CD4-positive, CD25-positive, alpha-beta regulatory T cell (primary cell): ENCODE results near the gene NAA20. TPM values are rescaled to one million over a fixed set of nuclear protein-coding genes. Genes with fewer than 3 reads are reported as not detected.
A peak's percentile ranks its signal among the peaks of the same experiment; 100 is the strongest.

ENCODE experiments used
- ATAC-seq, 2 donors: fragments of 150-1000 bp; cut with Tn5 transposase; one replicate each; pipeline ENCODE4 v1.10.0; 2021; ENCODE audit warnings: low read depth in 2 of 2, moderate number of reproducible peaks in 2 of 2, moderate library complexity in 1 of 2
- DNase-seq, 3 donors: peaks; one replicate each; pipeline versions ENCODE4 v3.0.0 to v3.0.0-alpha.2; 2012 to 2022; ENCODE audit warnings: mixed read lengths in 1 of 3
- H3K27ac ChIP-seq: one replicate; pipeline ENCODE4 v1.7.0; 2013; ENCODE audit warnings: mild to moderate bottlenecking, low read length; ENCODE audit not compliant: insufficient read depth, poor library complexity, severe bottlenecking
- H3K27me3 ChIP-seq: one replicate; pipeline ENCODE4 v1.7.0; 2013; ENCODE audit warnings: low read length; ENCODE audit not compliant: control insufficient read depth, insufficient read depth
- H3K36me3 ChIP-seq: one replicate; pipeline ENCODE4 v1.7.0; 2013; ENCODE audit warnings: mild to moderate bottlenecking, low read length, moderate library complexity; ENCODE audit not compliant: control insufficient read depth, insufficient read depth
- H3K4me1 ChIP-seq: 2 replicates; pipeline ENCODE4 v1.7.0; 2013; ENCODE audit warnings: mild to moderate bottlenecking, low read length; ENCODE audit not compliant: insufficient read depth, control insufficient read depth, poor library complexity, severe bottlenecking
- H3K4me3 ChIP-seq: one replicate; pipeline ENCODE4 v1.7.0; 2013; ENCODE audit warnings: low read depth, mild to moderate bottlenecking, low read length, moderate library complexity
- H3K9me3 ChIP-seq, 2 experiments: 1 replicate in 1 of 2; 2 replicates in 1 of 2; pipeline ENCODE4 v1.7.0; 2013; ENCODE audit warnings: low read length in 2 of 2, mild to moderate bottlenecking in 1 of 2, moderate library complexity in 1 of 2; ENCODE audit not compliant: control insufficient read depth in 2 of 2
- H3K27ac Mint-ChIP-seq, 3 donors: one replicate each; pipeline ENCODE4 v1.8.0; 2020 to 2022; ENCODE audit warnings: mild to moderate bottlenecking in 3 of 3, mixed read lengths in 3 of 3, moderate library complexity in 2 of 3
- H3K27me3 Mint-ChIP-seq: one replicate; pipeline ENCODE4 v1.8.0; 2022; ENCODE audit warnings: mild to moderate bottlenecking, mixed read lengths
- H3K36me3 Mint-ChIP-seq: one replicate; pipeline ENCODE4 v1.8.0; 2020; ENCODE audit warnings: mixed read lengths
- H3K4me1 Mint-ChIP-seq, 4 donors: one replicate each; pipeline ENCODE4 v1.8.0; 2020 to 2022; ENCODE audit warnings: mixed read lengths in 4 of 4, mild to moderate bottlenecking in 1 of 4
- H3K4me3 Mint-ChIP-seq, 4 donors: one replicate each; pipeline ENCODE4 v1.8.0; 2020 to 2022; ENCODE audit warnings: mild to moderate bottlenecking in 4 of 4, mixed read lengths in 4 of 4, moderate library complexity in 3 of 4
- H3K9me3 Mint-ChIP-seq, 7 donors: one replicate each; pipeline ENCODE4 v1.8.0; 2020 to 2022; ENCODE audit warnings: mixed read lengths in 7 of 7, mild to moderate bottlenecking in 3 of 7, moderate library complexity in 2 of 7
- polyA plus RNA-seq, 4 donors: library from polyadenylated mRNA; unstranded; fragments of 300-500 nt; fragmentation: Illumina TruSeq; gene quantifications; one replicate each; pipeline ENCODE4 v1.2.3, GENCODE V29; 2021
- total RNA-seq: library from RNA; stranded (reverse); gene quantifications from one replicate; pipeline ENCODE4 v1.2.3, GENCODE V29; 2022

NAA20 gene, protein sequence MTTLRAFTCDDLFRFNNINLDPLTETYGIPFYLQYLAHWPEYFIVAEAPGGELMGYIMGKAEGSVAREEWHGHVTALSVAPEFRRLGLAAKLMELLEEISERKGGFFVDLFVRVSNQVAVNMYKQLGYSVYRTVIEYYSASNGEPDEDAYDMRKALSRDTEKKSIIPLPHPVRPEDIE
- total RNA-seq (19.6 TPM), polyA plus RNA-seq (10 to 100 TPM; 69.1 to 77.4 (median 71.5) TPM)

DNA sequence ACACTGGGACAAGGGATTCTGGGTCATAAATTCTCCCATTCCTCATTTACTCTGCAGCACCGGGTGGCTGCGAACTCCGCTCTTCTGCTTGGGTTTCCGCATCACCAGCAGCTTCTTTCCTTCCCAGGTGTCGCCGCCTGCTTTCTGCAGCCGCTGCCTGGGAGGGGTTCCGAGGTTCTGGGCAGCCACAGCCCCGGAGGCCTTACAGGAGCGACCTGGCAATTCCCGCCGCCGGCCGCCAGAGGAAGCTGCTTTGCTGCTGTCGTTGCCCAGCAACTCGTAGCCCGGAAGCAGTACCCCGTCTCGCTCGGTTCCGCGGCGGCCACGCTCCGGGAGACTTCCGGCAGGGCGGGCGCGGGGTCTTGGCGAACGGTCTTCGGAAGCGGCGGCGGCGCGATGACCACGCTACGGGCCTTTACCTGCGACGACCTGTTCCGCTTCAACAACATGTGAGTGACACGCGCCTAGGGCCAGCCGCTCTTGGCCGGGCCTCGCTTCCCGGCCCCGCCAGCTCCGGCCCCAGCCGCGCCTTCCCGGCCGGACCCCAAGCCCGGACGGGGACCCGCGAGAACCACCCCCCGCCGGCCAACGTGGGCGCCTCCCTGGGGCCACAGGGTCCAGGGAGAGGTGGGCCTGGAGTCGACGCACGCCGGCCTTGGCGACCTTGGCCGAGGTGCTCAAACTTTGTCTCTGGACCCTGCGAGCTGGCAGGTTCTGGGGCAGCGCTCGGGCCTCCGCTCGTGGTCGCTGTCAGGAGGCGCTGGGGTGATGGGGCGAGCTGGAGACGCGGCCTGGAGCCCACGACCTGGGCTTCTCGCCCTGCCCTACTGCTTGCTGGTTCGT lies at the start of gene NAA20:
NAA20 (plus strand) TSS at position 362 of the 843 bp plus-strand sequence; CDS start at position 397, 35 bp downstream.
- Mint-ChIP-seq H3K4me3 (peak within 1 kb of the TSS; percentile 89 to 95 (median 94)), H3K4me1 (peaks cover 29 to 59% (median 40%) of the 10 kb centered on the region in 4 donors), H3K27me3 (peaks cover 19% of the 10 kb centered on the region), H3K27ac (peak within 1 kb of the TSS; percentile 93 to 97 (median 93)), H3K36me3 (peaks cover 6% of the 10 kb centered on the region), H3K9me3 (peaks cover 0 to 2% (median 0%) of the 10 kb centered on the region in 7 donors)
- Histone ChIP-seq H3K27me3 (peaks cover 3% of the 10 kb centered on the region), H3K9me3 (no peaks in the 10 kb centered on the region), H3K4me3 (peak within 1 kb of the TSS; percentile 83), H3K27ac (peak within 1 kb of the TSS; percentile 75), H3K4me1 (peaks cover 34% of the 10 kb centered on the region), H3K36me3 (no peaks in the 10 kb centered on the region)
- ATAC-seq = peak; percentile 99
- peak; percentile 85 to 93 (median 87) for DNase-seq

DNA sequence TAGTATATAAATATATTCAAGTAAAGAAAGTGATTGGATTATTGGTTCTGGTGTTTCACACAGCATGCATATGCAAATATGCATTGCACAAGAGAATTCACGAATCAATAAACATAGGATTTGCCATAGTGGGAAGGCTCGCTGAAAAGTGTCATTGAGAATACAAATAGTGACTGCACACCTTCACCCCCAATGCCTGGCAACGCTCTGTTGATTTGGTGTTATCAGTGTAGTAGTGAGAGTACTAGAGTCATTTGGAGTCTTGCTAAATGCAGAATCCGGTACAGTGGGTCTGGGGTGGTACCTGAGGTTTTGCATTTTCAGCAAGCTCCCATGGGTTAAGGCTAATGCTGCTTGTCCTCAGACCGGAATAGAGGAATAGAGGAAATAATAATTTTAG lies 49.7 kb upstream of the NAA20 start:
- Mint-ChIP-seq H3K36me3 (no peaks in the 10 kb centered on the region), H3K9me3 (no peaks in the 10 kb centered on the region), H3K4me1 (peaks cover 8 to 29% (median 23%) of the 10 kb centered on the region in 4 donors), H3K27me3 (no peaks in the 10 kb centered on the region), H3K4me3 (no peak overlapping the region), H3K27ac (peak overlapping the region in 2 of 3 donors; percentile 26 to 73)
- Histone ChIP-seq H3K4me3 (no peak overlapping the region), H3K27ac (no peak overlapping the region), H3K9me3 (no peaks in the 10 kb centered on the region), H3K27me3 (no peaks in the 10 kb centered on the region), H3K36me3 (no peaks in the 10 kb centered on the region), H3K4me1 (peaks cover 16% of the 10 kb centered on the region)
- DNase-seq (no peak), ATAC-seq (no peak)

DNA sequence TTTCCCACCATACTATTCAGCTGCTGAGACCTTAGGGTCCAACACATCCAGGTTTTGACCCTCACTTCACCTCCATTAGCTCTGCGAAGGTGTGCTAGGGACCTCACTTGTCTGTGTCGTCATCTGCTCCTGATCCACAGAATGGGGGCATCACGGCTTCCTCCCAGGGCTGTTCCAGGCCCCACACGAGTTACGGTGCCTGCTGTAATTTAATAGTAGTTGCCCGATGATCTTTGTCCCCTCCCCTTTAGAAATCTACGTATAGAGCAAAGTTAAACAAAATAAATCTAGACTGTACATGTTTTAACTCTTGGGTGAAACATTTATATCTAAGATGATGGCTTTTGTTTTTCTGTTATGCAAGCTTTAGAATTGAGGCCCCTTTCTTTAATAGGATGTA lies 49.1 kb upstream of the NAA20 start:
- Mint-ChIP-seq H3K4me1 (peaks cover 8 to 29% (median 23%) of the 10 kb centered on the region in 4 donors), H3K27me3 (no peaks in the 10 kb centered on the region), H3K4me3 (peak overlapping the region; percentile 17 to 39 (median 31)), H3K9me3 (no peaks in the 10 kb centered on the region), H3K27ac (peak overlapping the region in 2 of 3 donors; percentile 57 to 73), H3K36me3 (no peaks in the 10 kb centered on the region)
- H3K27me3 ChIP-seq = no peaks in the 10 kb centered on the region
- DNase-seq = no peak
- H3K4me3 ChIP-seq = peak overlapping the region; percentile 39
- H3K4me1 ChIP-seq = peaks cover 16% of the 10 kb centered on the region
- ATAC-seq = no peak
- no peaks in the 10 kb centered on the region for H3K9me3 ChIP-seq
- H3K36me3 ChIP-seq = no peaks in the 10 kb centered on the region
- H3K27ac ChIP-seq = peak overlapping the region; percentile 10

DNA sequence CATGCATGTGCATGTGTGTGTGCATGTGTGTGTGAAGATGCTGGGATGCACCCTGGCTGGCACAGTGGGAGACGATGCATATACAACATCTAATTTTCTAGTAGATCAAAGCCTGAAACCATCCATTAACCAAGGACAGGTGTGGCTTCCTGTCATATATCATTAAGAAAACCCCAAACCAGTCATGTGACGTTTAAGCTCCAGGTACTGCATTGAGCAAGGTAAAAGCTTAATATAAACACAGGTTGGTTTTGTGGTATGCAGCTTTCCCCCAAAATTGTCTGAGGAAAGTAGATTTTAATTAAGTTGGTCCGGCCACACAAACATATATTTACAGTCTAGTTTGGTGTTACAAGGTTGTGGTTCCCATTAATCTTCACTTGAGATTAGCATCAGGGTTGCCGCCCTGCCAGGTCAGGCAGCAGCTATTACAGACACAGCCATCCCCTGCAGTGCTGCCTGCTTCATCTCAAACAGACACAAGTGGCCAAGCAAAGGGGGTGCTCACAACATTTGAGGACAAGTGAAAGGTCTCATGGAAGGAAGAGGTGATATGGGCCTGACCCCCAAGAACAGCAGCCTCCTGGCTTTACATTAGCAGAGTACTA lies 48.6 kb upstream of the NAA20 start:
- H3K4me1 Mint-ChIP-seq = peaks cover 8 to 29% (median 23%) of the 10 kb centered on the region in 4 donors
- H3K27ac Mint-ChIP-seq = peak overlapping the region; percentile 18 to 73 (median 57)
- peak; percentile 59 to 75 for ATAC-seq
- no peaks in the 10 kb centered on the region for H3K36me3 Mint-ChIP-seq
- H3K27me3 ChIP-seq = no peaks in the 10 kb centered on the region
- H3K4me1 ChIP-seq = peaks cover 16% of the 10 kb centered on the region
- H3K36me3 ChIP-seq = no peaks in the 10 kb centered on the region
- H3K27me3 Mint-ChIP-seq = no peaks in the 10 kb centered on the region
- H3K9me3 ChIP-seq = no peaks in the 10 kb centered on the region
- peak overlapping the region; percentile 39 for H3K4me3 ChIP-seq
- no peaks in the 10 kb centered on the region for H3K9me3 Mint-ChIP-seq
- peak overlapping the region; percentile 10 for H3K27ac ChIP-seq
- peak overlapping the region; percentile 17 to 39 (median 31) for H3K4me3 Mint-ChIP-seq
- DNase-seq = peak in 2 of 3 donors; percentile 34 to 39

DNA sequence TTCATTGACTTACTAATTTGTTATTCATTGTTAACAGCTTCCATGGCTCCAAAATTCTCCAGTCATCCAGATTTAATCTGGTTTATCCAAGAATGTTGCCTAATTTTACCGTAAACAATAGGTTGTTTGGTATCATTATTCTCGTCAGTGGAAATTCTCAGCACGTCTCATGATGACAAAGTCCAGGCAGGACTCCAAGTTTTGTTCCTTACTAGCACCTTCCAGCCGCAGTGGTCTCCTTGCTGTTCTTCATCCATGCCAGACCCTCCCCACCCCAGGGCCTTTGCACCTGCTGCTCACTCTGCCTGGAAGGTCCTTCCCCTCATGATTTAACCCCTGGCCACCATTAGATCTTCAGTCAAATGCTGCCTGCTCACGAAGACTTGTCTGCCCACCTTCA lies 48.1 kb upstream of the NAA20 start:
- H3K4me1 ChIP-seq = peaks cover 16% of the 10 kb centered on the region
- H3K27me3 ChIP-seq = no peaks in the 10 kb centered on the region
- no peaks in the 10 kb centered on the region for H3K36me3 ChIP-seq
- H3K9me3 Mint-ChIP-seq = no peaks in the 10 kb centered on the region
- no peak for DNase-seq
- H3K27me3 Mint-ChIP-seq = no peaks in the 10 kb centered on the region
- no peaks in the 10 kb centered on the region for H3K36me3 Mint-ChIP-seq
- peak overlapping the region; percentile 1 to 73 (median 57) for H3K27ac Mint-ChIP-seq
- H3K4me3 Mint-ChIP-seq = peak overlapping the region in 2 of 4 donors; percentile 4 to 17
- ATAC-seq = no peak
- peaks cover 8 to 29% (median 23%) of the 10 kb centered on the region in 4 donors for H3K4me1 Mint-ChIP-seq
- no peaks in the 10 kb centered on the region for H3K9me3 ChIP-seq
- H3K27ac ChIP-seq = peak overlapping the region; percentile 10
- H3K4me3 ChIP-seq = peak overlapping the region; percentile 39

DNA sequence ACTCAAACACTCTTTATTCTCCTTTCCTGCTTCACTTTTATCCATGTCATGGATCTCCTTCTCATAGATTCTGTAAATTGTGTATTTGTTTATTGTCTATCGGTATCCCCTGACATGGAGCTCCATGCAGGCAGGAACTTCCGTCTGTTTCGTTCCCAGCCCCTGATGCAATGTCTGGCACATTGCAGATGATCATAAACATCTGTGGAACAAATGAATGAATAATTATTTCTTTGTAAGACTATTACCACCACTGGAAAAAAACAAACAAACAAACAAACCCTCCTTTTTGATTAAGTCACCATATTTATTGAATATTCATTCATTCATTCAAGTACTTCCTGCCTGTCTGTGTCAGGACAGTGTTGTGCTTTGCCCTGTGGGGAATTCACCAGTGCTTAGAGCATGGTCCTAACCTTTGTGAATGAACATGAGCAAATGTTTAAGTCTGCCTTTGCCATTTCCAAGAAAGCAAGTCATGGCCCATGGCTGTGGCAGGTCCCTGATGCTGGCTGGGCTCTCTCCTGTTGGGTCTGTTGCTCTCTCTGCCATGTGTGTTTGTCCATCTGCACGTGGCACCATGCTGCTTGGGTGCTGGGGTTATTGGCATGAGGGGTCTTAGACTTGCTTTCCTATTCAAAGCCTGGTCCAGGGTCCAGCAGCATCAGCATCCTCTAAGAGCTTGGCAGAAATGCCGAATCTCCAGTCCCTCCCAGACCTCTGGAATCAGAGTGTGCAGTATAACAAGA lies 47.5 kb upstream of the NAA20 start:
- Mint-ChIP-seq H3K36me3 (no peaks in the 10 kb centered on the region), H3K27ac (peak overlapping the region; percentile 1 to 73 (median 28)), H3K4me3 (peak overlapping the region in 2 of 4 donors; percentile 4 to 17), H3K4me1 (peaks cover 8 to 29% (median 23%) of the 10 kb centered on the region in 4 donors), H3K27me3 (no peaks in the 10 kb centered on the region), H3K9me3 (no peaks in the 10 kb centered on the region)
- no peak overlapping the region for H3K4me3 ChIP-seq
- no peaks in the 10 kb centered on the region for H3K9me3 ChIP-seq
- ATAC-seq (no peak), DNase-seq (no peak)
- peaks cover 16% of the 10 kb centered on the region for H3K4me1 ChIP-seq
- H3K36me3 ChIP-seq = no peaks in the 10 kb centered on the region
- no peaks in the 10 kb centered on the region for H3K27me3 ChIP-seq
- H3K27ac ChIP-seq = no peak overlapping the region

DNA sequence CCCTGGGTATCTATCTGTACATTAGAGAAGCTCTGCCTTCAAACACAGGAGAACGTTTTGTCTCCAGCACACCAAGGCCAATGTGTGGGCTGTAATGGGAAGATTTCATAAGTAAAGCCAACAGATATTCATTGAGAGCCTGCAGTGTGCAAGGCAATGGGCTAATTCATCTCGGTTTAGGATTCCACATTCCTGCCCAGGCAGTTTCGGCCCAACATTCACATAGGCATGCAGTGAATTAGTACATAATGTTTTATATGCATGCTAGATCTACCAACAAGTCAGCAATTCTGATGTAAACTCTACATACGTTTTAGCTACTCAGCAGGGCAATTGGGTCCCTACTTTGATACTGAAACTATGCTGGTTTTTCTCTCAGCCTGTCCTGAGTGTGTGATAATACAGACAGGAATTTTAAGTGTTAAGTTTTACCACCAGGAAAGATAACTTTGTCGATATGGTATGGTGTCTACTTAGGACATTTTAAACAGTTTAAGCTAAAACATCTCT lies 46.9 kb upstream of the NAA20 start:
- ATAC-seq = no peak
- H3K4me1 Mint-ChIP-seq = peaks cover 8 to 29% (median 23%) of the 10 kb centered on the region in 4 donors
- Histone ChIP-seq H3K27ac (no peak overlapping the region), H3K4me1 (peaks cover 16% of the 10 kb centered on the region), H3K36me3 (no peaks in the 10 kb centered on the region), H3K4me3 (no peak overlapping the region), H3K9me3 (no peaks in the 10 kb centered on the region), H3K27me3 (no peaks in the 10 kb centered on the region)
- no peaks in the 10 kb centered on the region for H3K36me3 Mint-ChIP-seq
- H3K4me3 Mint-ChIP-seq = no peak overlapping the region
- no peaks in the 10 kb centered on the region for H3K27me3 Mint-ChIP-seq
- DNase-seq = no peak
- H3K9me3 Mint-ChIP-seq = no peaks in the 10 kb centered on the region
- peak overlapping the region in 1 of 3 donors; percentile 28 for H3K27ac Mint-ChIP-seq
